Brain microvascular endothelial cell (primary cell): ENCODE data around the gene ABCG8.

Source experiments
- DNase-seq: peaks from one replicate; pipeline ENCODE4 v3.0.0-alpha.2; 2020
- H3K27ac ChIP-seq: fragments of 250-450 bp; sonication (Bioruptor Pico); 2 replicates; pipeline ENCODE4 v1.5.1; 2020; ENCODE audit warnings: mild to moderate bottlenecking, moderate library complexity
- H3K27me3 ChIP-seq: fragments of 250-450 bp; sonication (Bioruptor Pico); replicated peaks from 2 replicates; pipeline ENCODE4 v1.5.1; 2020; ENCODE audit warnings: mild to moderate bottlenecking
- H3K36me3 ChIP-seq: fragments of 250-450 bp; sonication (Bioruptor Pico); replicated peaks from 2 replicates; pipeline ENCODE4 v1.5.1; 2020; ENCODE audit warnings: mild to moderate bottlenecking
- H3K4me3 ChIP-seq: 2 replicates; pipeline ENCODE4 v1.5.1; 2011; ENCODE audit warnings: low read depth, mild to moderate bottlenecking, control low read depth, low read length, moderate library complexity
- CTCF ChIP-seq: IDR thresholded peaks from 2 replicates; pipeline ENCODE4 v1.5.1; 2011; ENCODE audit warnings: low read depth, mild to moderate bottlenecking, moderate library complexity, low read length, control low read depth, inconsistent platforms; ENCODE audit errors: missing control alignments
- in situ Hi-C: cut with HindIII; loops from 2 replicates; pipeline ENCODE4 v1.10.0; 2017; ENCODE audit warnings: low sequenced_read_pairs, low pct_ligation_motif_present

ABCG8 gene

DNA sequence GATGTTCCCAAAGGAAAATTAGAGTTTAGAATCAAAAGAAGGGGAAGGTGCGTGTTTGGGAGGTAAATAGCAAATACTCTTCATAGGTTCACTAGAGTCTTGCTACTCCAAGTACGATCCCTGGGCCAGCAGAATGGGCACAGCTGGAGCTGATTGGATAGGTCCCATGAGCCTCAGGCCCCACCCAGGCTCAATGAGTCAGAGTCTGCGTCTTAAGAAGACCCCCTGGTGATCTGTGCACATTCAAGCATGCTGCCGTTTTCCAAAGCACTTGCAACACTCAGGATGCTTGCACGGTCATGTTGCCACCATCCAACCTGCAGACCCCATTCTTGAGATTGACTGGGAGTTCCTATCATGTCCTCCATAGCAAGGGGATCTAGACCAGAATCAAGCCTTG lies 40.5 kb downstream of the ABCG8 start:
- H3K27me3 ChIP-seq, result no peaks in the 10 kb centered on the region
- TF ChIP-seq CTCF, result no peak
- in situ Hi-C loops, result no loop called here
- H3K4me3 ChIP-seq, result no peak overlapping the region
- DNase-seq, result peak; percentile 49
- no peak overlapping the region for H3K27ac ChIP-seq
- no peaks in the 10 kb centered on the region for H3K36me3 ChIP-seq

GRCh38 chr2:43880471-43880870 lies 41.7 kb downstream of the ABCG8 start:
- no peaks in the 10 kb centered on the region for H3K27me3 ChIP-seq
- in situ Hi-C loops, result no loop called here
- H3K36me3 ChIP-seq, result no peaks in the 10 kb centered on the region
- no peak for DNase-seq
- no peak overlapping the region for H3K27ac ChIP-seq
- no peak for TF ChIP-seq CTCF
- H3K4me3 ChIP-seq, result no peak overlapping the region

DNA sequence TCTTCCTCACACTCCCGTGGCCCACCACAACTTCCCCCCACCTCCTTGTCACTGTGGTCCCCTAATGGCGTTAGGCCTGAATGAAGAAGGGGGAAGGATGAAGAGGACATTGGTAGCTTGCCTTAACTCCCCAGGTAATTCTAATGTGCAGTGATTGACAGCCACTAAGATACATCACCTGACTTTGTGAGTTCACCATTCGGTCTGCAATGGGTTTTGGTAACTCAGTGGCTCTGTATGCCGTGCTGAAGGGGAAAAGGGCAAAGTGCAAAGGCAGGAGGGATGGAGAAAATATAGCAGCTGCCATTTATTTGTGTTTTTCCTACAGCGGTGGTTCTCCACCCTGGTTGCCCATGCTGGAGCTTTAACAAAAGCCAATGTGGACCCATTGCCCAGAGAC lies 42.2 kb downstream of the ABCG8 start:
- H3K36me3 ChIP-seq, result no peaks in the 10 kb centered on the region
- no peak for TF ChIP-seq CTCF
- no peak overlapping the region for H3K27ac ChIP-seq
- no peak overlapping the region for H3K4me3 ChIP-seq
- in situ Hi-C loops, result no loop called here
- DNase-seq, result no peak
- H3K27me3 ChIP-seq, result no peaks in the 10 kb centered on the region

DNA sequence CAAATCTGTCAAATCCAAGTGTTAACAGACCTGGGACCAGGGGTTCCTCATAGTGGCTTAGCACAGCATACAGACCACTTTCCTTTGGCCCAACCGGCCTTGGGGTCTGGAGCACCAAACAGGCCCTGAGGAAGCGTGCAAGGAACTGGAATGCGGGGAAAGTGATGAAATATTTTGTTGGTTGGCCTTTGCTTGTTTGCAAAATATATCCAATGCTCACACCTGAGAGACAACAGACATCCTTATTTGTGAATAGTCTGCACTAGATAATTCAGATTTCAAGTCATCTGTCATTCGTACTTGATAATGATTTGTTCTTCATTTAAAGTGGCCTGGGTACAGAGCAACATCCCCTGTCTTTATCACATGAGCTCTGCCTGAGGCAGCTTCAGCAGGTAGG lies 43.5 kb downstream of the ABCG8 start:
- Histone ChIP-seq H3K27me3 (no peaks in the 10 kb centered on the region), H3K36me3 (peaks cover 2% of the 10 kb centered on the region), H3K27ac (no peak overlapping the region), H3K4me3 (no peak overlapping the region)
- no peak for DNase-seq
- in situ Hi-C loops, result no loop called here
- no peak for TF ChIP-seq CTCF

GRCh38 chr2:43884689-43885088 lies 45.9 kb downstream of the ABCG8 start:
- in situ Hi-C loops, result no loop called here
- H3K27ac ChIP-seq, result no peak overlapping the region
- H3K4me3 ChIP-seq, result no peak overlapping the region
- DNase-seq, result no peak
- no peaks in the 10 kb centered on the region for H3K27me3 ChIP-seq
- peaks cover 18% of the 10 kb centered on the region for H3K36me3 ChIP-seq
- TF ChIP-seq CTCF, result no peak

GRCh38 chr2:43885132-43885632 lies 46.4 kb downstream of the ABCG8 start:
- Histone ChIP-seq H3K27me3 (no peaks in the 10 kb centered on the region), H3K4me3 (no peak overlapping the region), H3K36me3 (peaks cover 21% of the 10 kb centered on the region), H3K27ac (no peak overlapping the region)
- no peak for TF ChIP-seq CTCF
- DNase-seq, result no peak
- in situ Hi-C loops, result no loop called here
